Suprapubic skin (tissue), 4 donors: ENCODE results near the gene FAM89B.

Source experiments
- CTCF ChIP-seq, 2 donors: fragments of 200-600 bp in 1 of 2; fragments of 450-650 bp in 1 of 2; sonication (generic) in 1 of 2; IDR thresholded peaks; one replicate each; pipeline ENCODE4 v1.5.1; 2016 to 2019; ENCODE audit warnings: antibody characterized with exemption in 2 of 2, mild to moderate bottlenecking in 1 of 2, moderate library complexity in 1 of 2
- POLR2A ChIP-seq, 2 donors: fragments of 450-650 bp; IDR thresholded peaks; one replicate each; pipeline ENCODE4 v1.6.1; 2017; ENCODE audit warnings: antibody characterized with exemption in 2 of 2, mild to moderate bottlenecking in 2 of 2, moderate library complexity in 2 of 2
- POLR2AphosphoS5 ChIP-seq, 3 donors: sonication (generic); formaldehyde crosslinking; IDR thresholded peaks; one replicate each; pipeline ENCODE4 v1.6.1; 2017; ENCODE audit warnings: antibody characterized with exemption in 3 of 3

GRCh38 chr11:65598258-65598699 lies 25.9 kb downstream of the FAM89B start:
- TF ChIP-seq CTCF (IDR thresholded peaks at IDR 0.05) = no peak
- no peak for TF ChIP-seq POLR2AphosphoS5 (IDR thresholded peaks at IDR 0.05)
- TF ChIP-seq POLR2A (IDR thresholded peaks at IDR 0.05) = no peak
